NT2/D1 (cell line): Measurements from ENCODE around the gene CCDC57.
A peak's percentile ranks its signal among the peaks of the same experiment; 100 is the strongest.

Experiments
- DNase-seq: peaks from one replicate; pipeline ENCODE4 v3.0.0-alpha.2; 2011; ENCODE audit warnings: low read depth, low spot score
- H3K27me3 ChIP-seq: 2 replicates; pipeline ENCODE4 v1.6.0; 2011; ENCODE audit warnings: mild to moderate bottlenecking; ENCODE audit not compliant: insufficient read length, insufficient read depth
- H3K36me3 ChIP-seq: 2 replicates; pipeline ENCODE4 v1.6.1; 2011; ENCODE audit warnings: mild to moderate bottlenecking, low read length, mixed read lengths; ENCODE audit not compliant: insufficient read depth, insufficient read length
- H3K4me1 ChIP-seq: 2 replicates; pipeline ENCODE4 v1.5.1; 2011; ENCODE audit not compliant: insufficient read depth, insufficient read length
- H3K4me3 ChIP-seq: 2 replicates; pipeline ENCODE4 v1.5.1; 2011; ENCODE audit warnings: low read depth; ENCODE audit not compliant: insufficient read length
- H3K9ac ChIP-seq: 2 replicates; pipeline ENCODE4 v1.6.0; 2011; ENCODE audit warnings: low read depth; ENCODE audit not compliant: insufficient read length
- H3K9me3 ChIP-seq: 2 replicates; pipeline ENCODE4 v1.5.1; 2011; ENCODE audit warnings: mild to moderate bottlenecking, low read length; ENCODE audit not compliant: insufficient read depth
- SUZ12 ChIP-seq: IDR thresholded peaks from 2 replicates; pipeline ENCODE4 v1.6.1; 2011; ENCODE audit not compliant: insufficient read length, insufficient read depth; ENCODE audit errors: extremely low read depth
- YY1 ChIP-seq: IDR thresholded peaks from 2 replicates; pipeline ENCODE4 v1.6.1; 2011; ENCODE audit not compliant: insufficient read length, insufficient read depth
- ZNF274 ChIP-seq: IDR thresholded peaks from 2 replicates; pipeline ENCODE4 v1.6.1; 2011; ENCODE audit warnings: mild to moderate bottlenecking, low read depth, low read length

The CCDC57 gene

DNA sequence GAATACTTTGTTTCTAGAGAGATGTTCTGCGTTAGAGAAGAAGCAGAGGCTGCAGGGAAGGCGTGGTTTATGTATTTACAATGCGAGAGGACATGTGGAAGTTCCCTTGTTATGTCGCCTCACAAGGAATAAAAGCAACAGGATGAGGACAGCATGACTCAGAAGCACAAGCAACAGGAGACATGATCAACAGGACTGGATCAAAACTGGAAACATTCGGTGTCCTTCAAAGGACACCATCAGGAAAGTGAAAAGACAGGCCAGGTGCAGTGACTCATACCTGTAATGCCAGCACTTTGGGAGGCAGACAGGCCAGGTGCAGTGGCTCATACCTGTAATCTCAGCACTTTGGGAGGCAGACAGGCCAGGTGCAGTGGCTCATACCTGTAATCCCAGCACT is 52.6 kb downstream of the CCDC57 start:
- Histone ChIP-seq H3K9ac (no peak overlapping the region), H3K36me3 (peaks cover 66% of the 10 kb centered on the region), H3K4me3 (no peak overlapping the region), H3K9me3 (peaks cover 7% of the 10 kb centered on the region; the same call in 1 of the 2 replicates), H3K4me1 (no peaks in the 10 kb centered on the region), H3K27me3 (no peaks in the 10 kb centered on the region)
- DNase-seq = no peak
- no peak for TF ChIP-seq SUZ12
- TF ChIP-seq ZNF274 = no peak
- no peak for TF ChIP-seq YY1

DNA sequence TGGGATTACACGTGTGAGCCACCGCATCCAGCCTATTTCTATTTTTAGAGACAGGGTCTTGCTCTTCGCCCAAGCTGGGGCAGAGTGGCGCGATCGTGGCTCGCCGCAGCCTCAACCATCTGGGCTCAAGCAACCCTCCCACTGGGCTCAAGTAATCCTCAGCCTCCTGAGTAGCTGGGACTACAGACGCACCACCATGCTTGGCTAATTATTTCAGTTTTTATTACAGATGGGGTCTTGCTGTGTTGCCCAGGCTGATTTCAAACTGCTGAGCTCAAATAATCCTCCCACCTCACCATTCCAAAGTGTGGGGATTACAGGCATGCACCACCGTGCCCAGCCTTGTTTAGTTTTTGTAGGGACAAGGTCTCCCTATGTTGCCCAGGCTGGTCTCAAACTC is 53.8 kb downstream of the CCDC57 start:
- Histone ChIP-seq H3K9me3 (peaks cover 7% of the 10 kb centered on the region; the same call in 1 of the 2 replicates), H3K4me3 (no peak overlapping the region), H3K36me3 (peaks cover 78% of the 10 kb centered on the region), H3K4me1 (peaks cover 2% of the 10 kb centered on the region), H3K9ac (no peak overlapping the region), H3K27me3 (no peaks in the 10 kb centered on the region)
- DNase-seq = no peak
- no peak for TF ChIP-seq YY1
- no peak for TF ChIP-seq SUZ12
- TF ChIP-seq ZNF274 = no peak

DNA sequence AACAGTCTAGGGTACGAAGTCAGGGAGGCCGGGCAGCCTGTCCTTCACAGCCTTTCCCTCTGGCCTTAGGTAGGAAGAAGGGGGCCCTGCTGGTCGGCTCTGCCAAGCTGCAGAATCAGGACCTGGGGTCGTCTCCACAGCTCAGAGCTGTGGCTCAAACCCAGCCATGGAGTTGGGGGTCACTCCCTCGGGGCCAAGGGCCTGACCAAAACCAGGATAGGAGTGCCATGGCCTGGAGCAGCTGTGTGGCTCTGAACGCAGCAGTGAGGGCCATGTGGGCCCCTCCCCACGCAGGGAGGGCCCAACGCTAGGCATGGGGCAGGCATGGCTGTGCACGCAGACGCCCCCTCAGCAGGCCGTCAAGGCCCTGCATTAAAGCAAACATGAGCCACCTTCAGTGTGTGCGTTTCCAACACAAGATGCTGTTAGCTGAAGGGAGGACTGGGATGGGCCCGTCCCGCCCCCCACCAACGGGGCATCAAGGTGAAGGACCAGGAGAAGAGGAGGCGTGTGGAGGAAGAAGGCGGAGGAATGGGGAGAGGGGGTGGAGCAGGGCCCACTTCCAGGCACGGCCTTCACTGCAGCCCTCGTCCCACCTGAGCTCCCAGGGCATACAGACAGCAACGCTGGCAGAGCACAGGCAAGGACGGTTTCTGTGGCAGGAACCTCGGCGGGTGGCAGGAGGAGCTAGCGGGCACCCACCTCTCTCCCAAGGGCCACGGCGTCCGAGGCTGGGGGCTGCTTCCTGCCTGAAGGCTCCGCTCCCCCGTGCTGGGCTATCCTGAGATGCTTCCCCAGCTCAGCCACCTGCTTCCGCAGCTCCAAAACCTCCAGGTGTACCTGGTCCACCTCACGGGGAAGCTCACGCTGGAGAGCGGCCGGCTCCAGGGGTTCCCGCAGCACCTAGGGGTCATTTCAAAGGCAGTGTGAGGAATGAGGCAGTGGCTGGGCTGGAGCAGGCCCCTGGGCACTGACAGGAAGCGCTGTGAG is 55.3 kb downstream of the CCDC57 start:
- Histone ChIP-seq H3K36me3 (peaks cover 82% of the 10 kb centered on the region), H3K4me3 (no peak overlapping the region), H3K9me3 (peaks cover 7% of the 10 kb centered on the region; the same call in 1 of the 2 replicates), H3K4me1 (peaks cover 5% of the 10 kb centered on the region), H3K27me3 (no peaks in the 10 kb centered on the region), H3K9ac (no peak overlapping the region)
- TF ChIP-seq YY1 (no peak), ZNF274 (no peak), SUZ12 (no peak)
- no peak for DNase-seq

DNA sequence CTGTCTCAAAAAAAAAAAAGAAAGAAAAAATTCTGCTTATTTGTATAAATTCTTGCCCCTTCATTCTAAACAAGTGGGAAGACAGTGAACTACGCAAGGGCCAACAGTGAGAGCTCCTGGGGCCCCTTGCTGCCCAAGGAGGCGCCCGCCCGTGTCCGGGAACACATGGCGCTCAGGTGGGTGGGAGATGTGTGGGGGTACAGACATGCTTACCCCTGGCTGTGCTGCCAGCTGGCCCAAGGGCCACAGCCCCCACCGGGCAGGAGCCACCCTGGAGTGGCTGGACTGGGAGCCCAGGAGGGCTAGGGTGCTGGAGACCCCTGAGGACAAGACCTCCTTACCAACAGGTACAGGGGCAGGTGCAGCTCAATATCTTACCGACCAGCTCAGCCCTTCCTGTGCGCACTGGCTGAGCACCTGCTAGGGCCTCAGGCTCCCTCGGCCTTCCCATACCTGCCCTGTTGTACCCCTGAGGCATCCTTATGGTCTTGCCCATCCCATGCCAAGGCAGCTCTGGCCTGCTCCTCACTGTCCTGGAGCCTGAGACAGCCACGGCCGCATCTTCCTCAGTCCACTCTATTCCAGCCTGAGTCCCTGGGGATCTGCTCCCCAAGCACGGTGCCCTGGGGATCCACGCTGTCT is 56.2 kb downstream of the CCDC57 start:
- Histone ChIP-seq H3K9ac (no peak overlapping the region), H3K9me3 (peaks cover 5% of the 10 kb centered on the region; the same call in 1 of the 2 replicates), H3K27me3 (no peaks in the 10 kb centered on the region), H3K4me1 (peaks cover 5% of the 10 kb centered on the region), H3K36me3 (peaks cover 77% of the 10 kb centered on the region), H3K4me3 (no peak overlapping the region)
- TF ChIP-seq YY1 = no peak
- TF ChIP-seq ZNF274 = no peak
- TF ChIP-seq SUZ12 = no peak
- DNase-seq = no peak

DNA sequence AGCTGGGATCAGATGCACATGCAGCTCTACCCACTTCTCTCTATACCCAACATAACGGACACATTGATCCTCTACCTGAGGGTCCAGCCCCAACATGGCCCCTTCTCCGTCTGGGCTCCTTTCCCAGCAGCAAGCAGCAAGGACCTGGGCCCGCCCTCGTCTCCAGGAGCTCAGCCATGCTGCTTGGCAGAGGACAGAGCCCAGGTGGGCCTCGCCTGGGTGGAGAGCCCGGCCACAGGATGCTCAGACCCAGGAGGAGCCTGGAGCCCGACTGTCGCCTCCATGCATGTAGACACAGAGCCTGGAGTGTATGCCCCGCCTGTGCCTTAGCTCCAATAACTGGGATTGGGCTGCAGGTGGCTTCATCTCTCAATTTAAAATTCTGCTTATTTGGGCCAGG is 57.0 kb downstream of the CCDC57 start:
- peaks cover 5% of the 10 kb centered on the region for H3K4me1 ChIP-seq
- H3K9ac ChIP-seq = no peak overlapping the region
- TF ChIP-seq SUZ12 = no peak
- TF ChIP-seq YY1 = no peak
- TF ChIP-seq ZNF274 = no peak

GRCh38 chr17:82154881-82155331 is 57.7 kb downstream of the CCDC57 start:
- Histone ChIP-seq H3K4me3 (no peak overlapping the region), H3K9ac (no peak overlapping the region), H3K36me3 (peaks cover 66% of the 10 kb centered on the region), H3K4me1 (peaks cover 5% of the 10 kb centered on the region), H3K9me3 (no peaks in the 10 kb centered on the region), H3K27me3 (no peaks in the 10 kb centered on the region)
- no peak for DNase-seq
- TF ChIP-seq YY1 = no peak
- no peak for TF ChIP-seq SUZ12
- TF ChIP-seq ZNF274 = no peak

More for the DNA sequence above, 57.0 kb downstream of the CCDC57 start:
- H3K27me3 ChIP-seq = no peaks in the 10 kb centered on the region
- H3K4me3 ChIP-seq = no peak overlapping the region
- peaks cover 71% of the 10 kb centered on the region for H3K36me3 ChIP-seq
- no peak for DNase-seq
- H3K9me3 ChIP-seq = no peaks in the 10 kb centered on the region

DNA sequence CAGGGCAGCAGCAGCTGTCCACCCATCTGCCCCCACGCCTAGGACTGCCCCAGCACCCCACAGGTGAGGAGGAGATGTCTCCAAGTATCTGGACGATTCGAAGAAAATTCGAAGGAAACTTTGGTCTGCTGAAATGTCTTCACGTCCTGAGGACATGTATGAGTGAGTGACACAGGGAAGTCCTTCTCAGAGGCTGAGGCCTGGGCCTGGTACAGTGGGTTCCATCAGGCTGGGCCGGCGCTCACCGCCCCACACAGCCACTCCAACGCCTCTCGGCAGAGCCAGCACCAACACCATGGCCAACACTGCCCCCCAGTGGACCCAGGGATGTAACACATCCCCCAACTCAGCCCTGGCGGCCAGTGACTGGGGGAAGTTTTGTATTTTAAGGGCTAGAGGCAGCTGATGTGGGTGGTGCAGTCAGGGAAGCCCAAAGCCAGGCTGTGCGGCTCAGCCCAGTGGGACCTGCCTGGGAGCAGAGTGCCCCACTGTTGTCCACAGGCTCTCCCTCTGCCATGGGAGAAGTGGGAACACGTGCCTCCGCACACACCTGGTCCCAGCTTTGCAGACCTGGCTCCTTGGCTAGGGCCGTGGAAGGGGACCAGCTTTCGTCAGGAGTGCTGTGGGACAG is 58.8 kb downstream of the CCDC57 start:
- Histone ChIP-seq H3K4me3 (no peak overlapping the region), H3K27me3 (no peaks in the 10 kb centered on the region), H3K9ac (peak overlapping the region; percentile 53), H3K36me3 (peaks cover 60% of the 10 kb centered on the region), H3K4me1 (peaks cover 5% of the 10 kb centered on the region), H3K9me3 (no peaks in the 10 kb centered on the region)
- TF ChIP-seq YY1 = no peak
- TF ChIP-seq ZNF274 = no peak
- TF ChIP-seq SUZ12 = no peak
- peak; percentile 39 for DNase-seq
